Measurements from ENCODE around the gene SYNGR1.

- TF ChIP-seq CTCF (IDR thresholded peaks at IDR 0.05) (no peak), EP300 (IDR thresholded peaks at IDR 0.05) (no peak), POLR2A (IDR thresholded peaks at IDR 0.05) (no peak)
Measured at GRCh38 chr22:39434721-39435120, 84.9 kb downstream of the SYNGR1 start.
